ENCODE measurements around the gene P3H1. TPM values are rescaled to one million over a fixed set of nuclear protein-coding genes. Genes with fewer than 3 reads are reported as not detected.
"Not testable (repeated sequence)": the region's sequence is repeated elsewhere in the genome, so short reads cannot be mapped to it uniquely, and the experiment has no call there.

Gene P3H1, protein sequence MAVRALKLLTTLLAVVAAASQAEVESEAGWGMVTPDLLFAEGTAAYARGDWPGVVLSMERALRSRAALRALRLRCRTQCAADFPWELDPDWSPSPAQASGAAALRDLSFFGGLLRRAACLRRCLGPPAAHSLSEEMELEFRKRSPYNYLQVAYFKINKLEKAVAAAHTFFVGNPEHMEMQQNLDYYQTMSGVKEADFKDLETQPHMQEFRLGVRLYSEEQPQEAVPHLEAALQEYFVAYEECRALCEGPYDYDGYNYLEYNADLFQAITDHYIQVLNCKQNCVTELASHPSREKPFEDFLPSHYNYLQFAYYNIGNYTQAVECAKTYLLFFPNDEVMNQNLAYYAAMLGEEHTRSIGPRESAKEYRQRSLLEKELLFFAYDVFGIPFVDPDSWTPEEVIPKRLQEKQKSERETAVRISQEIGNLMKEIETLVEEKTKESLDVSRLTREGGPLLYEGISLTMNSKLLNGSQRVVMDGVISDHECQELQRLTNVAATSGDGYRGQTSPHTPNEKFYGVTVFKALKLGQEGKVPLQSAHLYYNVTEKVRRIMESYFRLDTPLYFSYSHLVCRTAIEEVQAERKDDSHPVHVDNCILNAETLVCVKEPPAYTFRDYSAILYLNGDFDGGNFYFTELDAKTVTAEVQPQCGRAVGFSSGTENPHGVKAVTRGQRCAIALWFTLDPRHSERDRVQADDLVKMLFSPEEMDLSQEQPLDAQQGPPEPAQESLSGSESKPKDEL
- total RNA-seq = 10 to 100 TPM; 15.3 to 23.3 (median 19.1) TPM
- polyA plus RNA-seq = 10 to 100 TPM in 1 of 3 donors, 1 to 10 TPM in 2; 1.8 to 18.4 (median 6.2) TPM

DNA sequence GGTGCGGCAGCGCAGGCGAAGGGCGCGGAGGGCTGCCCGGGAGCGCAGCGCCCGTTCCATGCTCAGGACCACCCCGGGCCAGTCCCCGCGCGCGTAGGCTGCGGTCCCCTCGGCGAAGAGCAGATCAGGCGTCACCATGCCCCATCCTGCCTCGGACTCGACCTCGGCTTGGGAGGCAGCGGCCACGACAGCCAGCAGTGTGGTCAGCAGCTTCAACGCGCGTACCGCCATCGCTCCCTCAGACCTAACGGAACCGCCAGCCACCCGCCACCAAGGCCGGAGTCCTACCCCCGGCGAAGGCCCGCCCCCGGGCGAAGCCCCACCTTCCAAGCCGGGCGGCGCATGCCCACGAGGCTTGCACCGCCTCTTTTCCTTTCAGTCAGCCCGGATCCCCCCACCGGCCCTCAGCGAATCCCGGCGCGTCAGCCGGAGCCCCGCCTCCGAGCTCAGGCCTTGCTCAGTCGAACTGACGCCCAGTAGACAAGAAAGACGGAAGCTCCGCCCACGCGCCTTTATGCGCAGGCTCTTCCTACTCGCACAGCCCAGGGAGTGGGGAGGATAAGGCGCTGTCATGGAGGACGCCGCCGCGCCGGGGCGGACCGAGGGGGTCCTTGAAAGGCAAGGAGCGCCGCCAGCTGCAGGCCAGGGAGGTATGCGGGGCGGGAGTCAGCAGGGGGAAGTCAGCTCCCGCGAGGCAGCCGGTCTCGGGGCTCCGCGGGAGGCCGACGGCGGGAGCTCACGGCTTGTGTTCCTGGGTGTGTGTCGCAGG lies at the start of gene P3H1, which contains the start of gene C1orf50:
P3H1 (minus strand) TSS at position 288 of the 769 bp plus-strand sequence; CDS start at position 231, 57 bp downstream.
C1orf50 (plus strand) TSS at position 509 of the 769 bp plus-strand sequence; CDS start at position 572, 63 bp downstream.
- Histone ChIP-seq H3K4me1 (peaks cover 0 to 45% (median 40%) of the 10 kb centered on the region in 4 donors), H3K36me3 (peaks cover 0 to 3% (median 0%) of the 10 kb centered on the region in 4 donors), H3K27ac (peak within 1 kb of the TSS; percentile 90 to 95 (median 94)), H3K4me3 (peak within 1 kb of the TSS; percentile 91 to 98 (median 94)), H3K27me3 (no peaks in the 10 kb centered on the region), H3K9me3 (no peaks in the 10 kb centered on the region)
- 0% methylated on average over 82 of the region's 82 CpGs for WGBS, 2 donors
- TF ChIP-seq POLR2A (IDR thresholded peaks at IDR 0.05) = peak; percentile 94 to 97
- TF ChIP-seq, protein P1, sequence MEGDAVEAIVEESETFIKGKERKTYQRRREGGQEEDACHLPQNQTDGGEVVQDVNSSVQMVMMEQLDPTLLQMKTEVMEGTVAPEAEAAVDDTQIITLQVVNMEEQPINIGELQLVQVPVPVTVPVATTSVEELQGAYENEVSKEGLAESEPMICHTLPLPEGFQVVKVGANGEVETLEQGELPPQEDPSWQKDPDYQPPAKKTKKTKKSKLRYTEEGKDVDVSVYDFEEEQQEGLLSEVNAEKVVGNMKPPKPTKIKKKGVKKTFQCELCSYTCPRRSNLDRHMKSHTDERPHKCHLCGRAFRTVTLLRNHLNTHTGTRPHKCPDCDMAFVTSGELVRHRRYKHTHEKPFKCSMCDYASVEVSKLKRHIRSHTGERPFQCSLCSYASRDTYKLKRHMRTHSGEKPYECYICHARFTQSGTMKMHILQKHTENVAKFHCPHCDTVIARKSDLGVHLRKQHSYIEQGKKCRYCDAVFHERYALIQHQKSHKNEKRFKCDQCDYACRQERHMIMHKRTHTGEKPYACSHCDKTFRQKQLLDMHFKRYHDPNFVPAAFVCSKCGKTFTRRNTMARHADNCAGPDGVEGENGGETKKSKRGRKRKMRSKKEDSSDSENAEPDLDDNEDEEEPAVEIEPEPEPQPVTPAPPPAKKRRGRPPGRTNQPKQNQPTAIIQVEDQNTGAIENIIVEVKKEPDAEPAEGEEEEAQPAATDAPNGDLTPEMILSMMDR (IDR thresholded peaks at IDR 0.05) = no peak
- TF ChIP-seq POLR2AphosphoS5 (IDR thresholded peaks at IDR 0.05) = peak; percentile 98 to 99 (median 98)
- DNase-seq = peak; percentile 100
- intact Hi-C loops (cut with DNase I) = loop anchor here (1.0 to 10.0 kb wide), 9 partner anchors 49 to 432 kb away; partner anchors contain the start of genes CFAP57, EBNA1BP2, FOXJ3 and PPIH

DNA sequence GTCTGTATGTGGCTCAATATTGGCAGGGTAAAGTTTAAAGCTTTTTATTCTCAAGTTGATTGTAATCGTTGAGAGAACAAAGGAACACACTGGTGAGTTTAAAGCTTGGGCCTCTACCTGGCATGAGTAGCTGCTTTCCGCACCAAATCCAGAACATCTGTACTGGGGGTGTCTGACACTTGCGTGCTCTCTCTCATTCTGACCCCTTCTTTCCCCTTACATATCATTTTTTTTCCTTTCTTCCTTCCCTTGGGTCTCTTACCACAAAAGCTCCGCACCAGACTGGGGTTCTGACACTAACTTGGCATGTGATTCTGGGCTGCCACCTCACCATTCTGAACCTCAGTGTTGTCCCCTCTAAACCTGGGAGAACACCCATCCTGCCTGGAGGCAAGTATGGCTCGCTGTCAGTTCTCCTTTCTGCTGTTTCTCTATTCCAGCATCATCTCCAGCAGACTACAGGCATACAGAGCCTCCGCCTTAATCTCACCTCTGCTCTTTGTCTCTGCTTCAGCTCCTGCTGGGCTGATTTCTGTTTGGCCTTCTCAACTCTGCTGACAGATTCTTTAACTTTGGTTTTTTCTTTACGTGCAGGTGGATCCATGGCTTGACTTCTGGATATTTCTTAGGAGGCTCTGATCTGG lies 49.2 kb upstream of the P3H1 start:
- intact Hi-C loops (cut with DNase I) = loop anchor here (1.0 to 2.0 kb wide), 2 partner anchors 49 to 109 kb away; partner anchors contain the start of genes C1orf50 and P3H1
- no peak for TF ChIP-seq EP300 (IDR thresholded peaks at IDR 0.05)
- TF ChIP-seq, protein P1 (IDR thresholded peaks at IDR 0.05) = no peak
- TF ChIP-seq POLR2AphosphoS5 (IDR thresholded peaks at IDR 0.05) = no peak
- no peak for TF ChIP-seq POLR2A (IDR thresholded peaks at IDR 0.05)
- Histone ChIP-seq H3K27me3 (no peaks in the 10 kb centered on the region), H3K4me3 (peak overlapping the region; percentile 66 to 82 (median 77)), H3K27ac (peak overlapping the region; percentile 96 to 98 (median 98)), H3K9me3 (no peaks in the 10 kb centered on the region), H3K36me3 (peaks cover 0 to 4% (median 0%) of the 10 kb centered on the region in 4 donors), H3K4me1 (peaks cover 0 to 21% (median 14%) of the 10 kb centered on the region in 4 donors)
- DNase-seq = no peak
- WGBS, 2 donors = 36 to 38% methylated on average over 7 of the region's 7 CpGs

DNA sequence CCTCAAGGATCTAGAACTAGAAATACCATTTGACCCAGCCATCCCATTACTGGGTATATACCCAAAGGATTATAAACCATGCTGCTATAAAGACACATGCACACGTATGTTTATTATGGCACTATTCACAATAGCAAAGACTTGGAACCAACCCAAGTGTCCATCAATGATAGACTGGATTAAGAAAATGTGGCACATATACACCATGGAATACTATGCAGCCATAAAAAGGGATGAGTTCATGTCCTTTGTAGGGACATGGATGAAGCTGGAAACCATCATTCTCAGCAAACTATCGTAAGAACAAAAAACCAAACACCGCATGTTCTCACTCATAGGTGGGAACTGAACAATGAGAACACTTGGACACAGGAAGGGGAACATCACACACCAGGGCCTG lies 48.0 kb upstream of the P3H1 start:
- intact Hi-C loops (cut with DNase I); H3K9me3 ChIP-seq; H3K27me3 ChIP-seq; H3K36me3 ChIP-seq; H3K27ac ChIP-seq; H3K4me3 ChIP-seq; DNase-seq: not testable (repeated sequence)
- peaks cover 0 to 21% (median 14%) of the 10 kb centered on the region in 4 donors for H3K4me1 ChIP-seq
- WGBS, 2 donors = 92 to 100% methylated on average over 3 of the region's 3 CpGs

DNA sequence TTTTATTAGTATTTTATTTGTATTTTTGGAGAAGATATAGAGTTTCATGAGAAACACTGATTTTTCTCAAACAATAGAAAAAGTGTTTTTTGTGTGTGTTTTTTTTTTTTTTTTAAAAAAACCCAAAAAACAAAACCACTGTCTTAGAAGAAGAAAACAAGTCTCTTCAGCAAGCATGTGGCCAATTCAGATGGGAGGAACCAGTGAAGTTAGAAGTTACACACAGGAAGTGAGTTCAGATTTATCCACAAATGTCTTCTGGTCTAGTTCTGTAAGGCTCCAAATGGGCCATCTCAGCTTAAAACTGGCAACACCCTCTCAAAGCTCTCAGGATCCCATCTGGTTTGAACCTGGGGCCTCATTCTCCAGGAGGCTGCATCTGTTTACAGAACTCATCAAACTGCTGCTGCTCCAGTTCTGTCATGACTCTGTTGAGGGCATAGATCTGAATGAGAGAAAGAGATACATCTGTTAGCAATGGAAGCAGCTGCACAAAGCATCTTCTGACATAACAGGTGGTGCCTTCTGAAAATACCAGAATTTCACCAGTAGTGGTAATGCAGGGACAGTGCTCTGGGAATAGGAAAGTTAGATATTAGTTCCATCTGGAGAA lies 40.3 kb upstream of the P3H1 start:
- Histone ChIP-seq H3K27me3 (no peaks in the 10 kb centered on the region), H3K36me3 (peaks cover 0 to 15% (median 0%) of the 10 kb centered on the region in 4 donors), H3K4me1 (no peaks in the 10 kb centered on the region), H3K9me3 (no peaks in the 10 kb centered on the region), H3K4me3 (no peak overlapping the region), H3K27ac (no peak overlapping the region)
- DNase-seq = no peak
- TF ChIP-seq POLR2A (IDR thresholded peaks at IDR 0.05) = no peak
- peak in 2 of 4 donors; percentile 61 to 63 for TF ChIP-seq POLR2AphosphoS5 (IDR thresholded peaks at IDR 0.05)
- intact Hi-C loops (cut with DNase I) = no loop called here

GRCh38 chr1:42806593-42806992 lies 39.8 kb upstream of the P3H1 start:
- no peak for TF ChIP-seq POLR2A (IDR thresholded peaks at IDR 0.05)
- Histone ChIP-seq H3K27me3 (no peaks in the 10 kb centered on the region), H3K36me3 (peaks cover 0 to 15% (median 0%) of the 10 kb centered on the region in 4 donors), H3K4me3 (no peak overlapping the region), H3K9me3 (no peaks in the 10 kb centered on the region), H3K27ac (no peak overlapping the region), H3K4me1 (no peaks in the 10 kb centered on the region)
- 93% methylated on average over 5 of the region's 5 CpGs for WGBS, 2 donors
- no peak for DNase-seq
- intact Hi-C loops (cut with DNase I) = no loop called here
